ENCODE results near the gene ZFP57. TPM values are rescaled to one million over a fixed set of nuclear protein-coding genes. Genes with fewer than 3 reads are reported as not detected.
A peak's percentile ranks its signal among the peaks of the same experiment; 100 is the strongest.
"Not testable (repeated sequence)": the region's sequence is repeated elsewhere in the genome, so short reads cannot be mapped to it uniquely, and the experiment has no call there.

Gene ZFP57
- total RNA-seq, 2 experiments from 2014 or later: 14.1 to 16.1 TPM

DNA sequence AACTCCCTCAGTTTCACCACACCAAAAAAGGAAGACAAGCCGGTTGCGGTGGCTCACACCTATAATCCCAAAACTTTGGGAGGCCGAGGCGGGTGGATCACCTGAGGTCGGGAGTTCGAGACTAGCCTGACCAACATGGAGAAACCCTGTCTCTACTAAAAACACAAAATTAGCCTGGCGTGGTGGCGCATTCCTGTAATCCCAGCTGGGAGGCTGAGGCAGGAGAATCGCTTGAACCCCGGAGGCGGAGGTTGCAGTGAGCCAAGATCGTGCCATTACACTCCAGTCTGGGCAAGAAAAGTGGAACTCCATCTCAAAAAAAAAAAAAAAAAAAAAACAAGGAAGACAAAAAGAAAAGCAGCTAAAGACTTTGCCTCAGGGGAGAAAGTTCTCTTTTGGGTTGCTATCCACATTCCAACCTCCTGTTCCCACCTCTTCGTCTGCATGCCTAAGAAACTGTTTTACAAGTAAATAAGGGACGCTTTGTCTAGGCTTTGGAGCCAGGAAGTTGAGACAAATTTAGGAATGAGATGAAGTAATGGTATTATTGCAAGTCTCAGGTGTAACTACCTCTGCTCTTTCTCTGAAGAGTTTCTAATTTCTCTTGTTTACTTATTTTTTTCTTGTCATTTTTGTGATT lies 19.3 kb downstream of the ZFP57 start:
- H3K4me3 Mint-ChIP-seq; H3K36me3 Mint-ChIP-seq; ATAC-seq; H3K27ac Mint-ChIP-seq; H3K9me3 Mint-ChIP-seq (ENCODE audit: low read depth); H3K4me1 Mint-ChIP-seq; DNase-seq: not testable (repeated sequence)
- CTCF ChIA-PET: interaction anchor here (0.6 to 8.3 kb wide), 2 partner anchors 9 to 75 kb away, joined by 3 to 117 read pairs; no protein-coding TSS in a partner anchor
- peaks cover 25% of the 10 kb centered on the region for H3K27me3 Mint-ChIP-seq

DNA sequence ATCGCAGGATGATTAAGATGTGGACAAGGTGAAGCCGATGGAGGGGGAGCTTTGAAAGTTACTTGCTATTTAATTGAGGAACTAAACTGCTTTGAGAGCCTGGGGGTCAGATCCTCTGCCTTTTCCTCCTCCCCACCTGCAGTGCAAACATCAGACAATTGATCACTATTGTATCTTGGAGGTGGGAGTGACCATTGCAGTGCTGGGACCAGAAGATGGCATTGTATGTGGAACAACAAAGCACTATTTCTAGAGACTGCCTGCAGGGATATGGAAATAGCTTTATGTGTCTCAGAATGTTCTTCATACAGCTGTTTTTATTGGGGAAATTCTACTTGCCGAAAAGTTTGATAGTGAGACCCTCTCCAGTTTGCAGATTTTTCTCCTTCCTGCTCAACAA lies 19.9 kb downstream of the ZFP57 start:
- CTCF ChIA-PET: interaction anchor here (0.6 to 8.3 kb wide), 2 partner anchors 9 to 74 kb away, joined by 3 to 117 read pairs; no protein-coding TSS in a partner anchor
- H3K27ac Mint-ChIP-seq: no peak overlapping the region
- ATAC-seq (no peak), DNase-seq (no peak)
- no peaks in the 10 kb centered on the region for H3K36me3 Mint-ChIP-seq
- H3K4me3 Mint-ChIP-seq: no peak overlapping the region
- no peaks in the 10 kb centered on the region for H3K4me1 Mint-ChIP-seq
- peaks cover 27% of the 10 kb centered on the region for H3K27me3 Mint-ChIP-seq
- H3K9me3 Mint-ChIP-seq (ENCODE audit: low read depth): no peaks in the 10 kb centered on the region

DNA sequence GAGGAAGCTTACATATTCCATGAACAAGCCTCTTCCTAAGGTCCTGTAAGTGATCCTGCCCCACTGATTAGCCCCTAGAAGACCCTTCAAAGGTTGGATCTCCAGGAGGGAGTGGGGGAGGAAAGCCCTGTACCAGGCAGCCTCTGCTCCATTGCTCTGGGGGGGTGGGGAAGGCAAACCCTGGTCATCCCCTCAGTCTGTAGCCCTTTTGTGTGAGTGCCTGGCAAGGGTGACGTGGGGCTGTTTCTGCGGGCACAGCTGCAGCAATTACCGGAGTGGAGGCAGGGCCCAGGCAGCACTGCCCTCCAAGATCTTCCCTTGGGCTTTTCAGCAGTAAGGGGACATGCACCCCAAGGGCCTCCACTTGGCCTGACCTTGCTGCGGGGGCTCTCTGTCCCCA lies 24.2 kb downstream of the ZFP57 start, which contains the start of gene MOG:
TSS of gene MOG (plus strand) at position 295 of the 400 bp plus-strand sequence. CDS start 118 bp downstream, outside the sequence.
- DNase-seq (no peak), ATAC-seq (no peak)
- CTCF ChIA-PET: interaction anchor here (1.1 to 1.2 kb wide), 2 partner anchors 9 to 81 kb away, joined by 3 read pairs; no protein-coding TSS in a partner anchor
- H3K9me3 Mint-ChIP-seq (ENCODE audit: low read depth): no peaks in the 10 kb centered on the region
- H3K27ac Mint-ChIP-seq: no peak within 1 kb of the TSS
- no peaks in the 10 kb centered on the region for H3K4me1 Mint-ChIP-seq
- H3K36me3 Mint-ChIP-seq: no peaks in the 10 kb centered on the region
- H3K4me3 Mint-ChIP-seq: no peak within 1 kb of the TSS
- H3K27me3 Mint-ChIP-seq: peaks cover 22% of the 10 kb centered on the region

DNA sequence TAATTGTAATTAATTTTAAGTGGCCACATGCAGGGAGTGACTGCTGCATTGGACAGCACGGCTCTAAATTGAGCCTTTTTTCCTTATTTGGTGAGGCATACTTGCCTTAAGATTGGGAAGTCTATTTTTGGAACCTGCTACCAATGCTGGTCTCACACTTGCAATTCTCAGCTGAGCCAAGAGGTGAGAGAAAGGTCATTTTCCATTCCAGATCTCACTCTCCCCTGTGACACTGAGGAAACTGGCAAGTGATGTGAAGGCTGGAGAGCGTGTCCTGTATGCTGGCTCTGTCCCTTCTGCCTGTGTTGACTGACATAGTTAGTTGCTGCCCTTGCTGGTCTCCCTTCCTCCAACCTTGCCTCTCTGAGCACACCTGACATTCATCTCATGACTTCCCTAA lies 24.8 kb downstream of the ZFP57 start:
- Mint-ChIP-seq H3K4me1 (peaks cover 1% of the 10 kb centered on the region), H3K4me3 (no peak overlapping the region), H3K36me3 (no peaks in the 10 kb centered on the region), H3K9me3 (ENCODE audit: low read depth) (no peaks in the 10 kb centered on the region), H3K27ac (no peak overlapping the region), H3K27me3 (peaks cover 18% of the 10 kb centered on the region)
- ATAC-seq (no peak), DNase-seq (no peak)
- CTCF ChIA-PET: interaction anchor here (1.1 kb wide), 1 partner anchor 8 kb away, joined by 3 read pairs; no protein-coding TSS in a partner anchor

DNA sequence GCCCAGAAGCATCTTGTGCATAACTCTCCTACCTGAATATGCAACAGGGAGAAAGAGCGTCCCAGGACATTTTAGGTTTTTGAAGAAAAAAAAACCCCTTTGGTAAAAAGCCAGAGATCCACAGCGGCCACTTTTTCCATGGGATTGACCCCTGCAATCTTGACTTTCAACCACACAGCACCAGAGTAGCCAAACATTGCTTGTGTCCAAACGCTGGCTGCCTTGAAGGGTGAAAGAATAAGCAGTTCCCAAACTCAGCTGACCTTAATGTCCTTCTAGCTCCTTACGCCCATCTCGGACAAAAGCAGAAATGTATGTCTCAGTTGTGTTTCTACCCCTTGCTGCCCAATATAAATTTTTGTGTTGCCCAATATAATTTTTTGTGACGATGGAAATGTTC lies 25.3 kb downstream of the ZFP57 start:
- DNase-seq: no peak
- H3K27ac Mint-ChIP-seq: no peak overlapping the region
- no peak for ATAC-seq
- H3K9me3 Mint-ChIP-seq (ENCODE audit: low read depth): no peaks in the 10 kb centered on the region
- CTCF ChIA-PET: interaction anchor here (3.1 to 4.2 kb wide), 2 partner anchors 16 to 121 kb away, joined by 7 to 28 read pairs; no protein-coding TSS in a partner anchor
- H3K27me3 Mint-ChIP-seq: peaks cover 14% of the 10 kb centered on the region
- H3K4me1 Mint-ChIP-seq: peaks cover 1% of the 10 kb centered on the region
- H3K4me3 Mint-ChIP-seq: no peak overlapping the region
- H3K36me3 Mint-ChIP-seq: no peaks in the 10 kb centered on the region

DNA sequence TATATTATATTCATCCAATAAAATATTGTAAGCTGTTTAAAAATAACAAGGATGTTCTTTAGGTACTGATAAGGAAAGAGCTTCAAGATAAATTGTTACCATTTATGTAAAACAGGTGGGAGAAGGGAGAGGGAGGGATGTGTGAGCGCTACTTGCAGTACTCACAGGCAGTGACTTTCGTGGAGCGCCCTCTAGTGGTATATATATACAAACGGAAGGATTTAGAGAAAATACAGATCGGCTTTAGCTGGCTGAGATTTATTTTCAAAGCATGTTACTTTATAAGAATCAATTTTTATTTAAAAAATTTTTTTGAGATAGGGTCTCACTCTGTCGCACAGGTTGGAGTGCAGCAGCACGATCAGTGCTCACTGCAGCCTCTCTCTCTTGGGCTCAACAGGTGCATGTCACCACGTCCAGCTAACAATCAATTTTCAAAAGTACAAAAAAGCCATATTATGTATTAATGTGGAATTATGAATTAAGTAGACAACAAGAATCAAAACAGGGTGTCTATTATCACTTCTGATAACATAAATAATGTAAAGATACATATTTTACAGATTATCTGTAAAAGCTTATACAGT lies 27.4 kb downstream of the ZFP57 start:
- CTCF ChIA-PET: interaction anchor here (0.6 to 6.6 kb wide), 43 partner anchors 9 to 725 kb away, joined by 3 to 117 read pairs (median 5); partner anchors contain the start of genes GABBR1 and ZFP57
- Mint-ChIP-seq H3K9me3 (ENCODE audit: low read depth) (no peaks in the 10 kb centered on the region), H3K27ac (no peak overlapping the region), H3K4me3 (no peak overlapping the region), H3K27me3 (peaks cover 13% of the 10 kb centered on the region), H3K4me1 (peaks cover 11% of the 10 kb centered on the region), H3K36me3 (no peaks in the 10 kb centered on the region)
- DNase-seq (peak; percentile 53), ATAC-seq (no peak)

DNA sequence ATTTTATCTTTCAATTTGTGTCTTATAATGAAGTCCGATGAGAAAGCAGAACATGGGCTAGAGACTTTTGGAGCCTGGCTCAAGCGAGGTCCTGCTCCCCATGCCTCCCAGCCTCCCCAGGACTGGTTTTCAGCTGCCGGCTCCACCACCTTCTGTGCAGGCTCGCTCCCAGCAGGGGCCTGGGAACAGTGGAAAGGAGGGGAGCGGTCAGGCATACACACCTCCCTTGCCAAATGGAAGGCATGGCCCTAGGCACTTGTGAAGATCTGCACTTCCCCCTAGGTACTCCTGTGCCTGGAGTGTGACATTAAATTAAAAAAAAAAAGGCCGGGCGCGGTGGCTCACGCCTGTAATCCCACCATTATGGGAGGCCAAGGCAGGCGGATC lies 28.8 kb downstream of the ZFP57 start:
- CTCF ChIA-PET: interaction anchor here (0.8 to 6.6 kb wide), 13 partner anchors 11 to 323 kb away, joined by 3 to 117 read pairs (median 14); partner anchors contain the start of gene ZFP57
- ATAC-seq (no peak), DNase-seq (no peak)
- Mint-ChIP-seq H3K4me1 (peaks cover 11% of the 10 kb centered on the region), H3K9me3 (ENCODE audit: low read depth) (no peaks in the 10 kb centered on the region), H3K4me3 (no peak overlapping the region), H3K36me3 (no peaks in the 10 kb centered on the region), H3K27me3 (peaks cover 8% of the 10 kb centered on the region), H3K27ac (no peak overlapping the region)

DNA sequence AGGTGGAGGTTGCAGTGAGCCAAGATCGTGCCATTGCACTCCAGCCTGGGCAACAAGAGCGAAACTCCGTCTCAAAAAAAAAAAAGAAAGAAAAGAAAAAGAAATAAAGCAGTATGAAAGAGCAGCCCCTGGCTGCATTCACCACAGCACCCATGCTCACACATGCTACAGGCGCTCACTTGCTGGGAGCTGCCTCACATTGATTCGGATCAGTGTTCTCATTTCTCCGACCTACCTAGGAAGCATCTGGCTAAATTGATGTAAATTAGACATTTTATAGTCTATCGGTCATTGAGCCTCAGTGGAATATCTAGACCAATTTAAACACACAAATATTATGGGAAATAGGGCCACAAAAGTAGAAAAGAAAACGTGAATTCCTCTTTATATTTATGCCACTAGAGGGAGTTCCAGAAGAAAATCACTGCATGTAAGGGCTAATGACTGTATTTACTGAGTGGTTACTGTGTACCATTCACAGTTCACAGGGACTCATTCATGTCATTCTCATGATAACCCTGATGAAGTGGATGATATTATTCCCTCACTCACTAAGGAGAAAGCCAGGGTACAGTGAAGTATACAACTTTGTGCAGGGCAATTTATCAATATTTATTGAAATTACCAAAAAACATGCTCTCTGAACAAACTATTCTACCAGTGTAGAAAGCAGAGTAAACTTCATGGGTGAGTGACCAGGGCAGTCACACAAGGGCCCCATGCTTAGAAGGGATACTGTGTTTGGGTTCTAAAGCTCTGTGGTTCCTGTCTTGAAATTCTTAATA lies 29.3 kb downstream of the ZFP57 start:
- Mint-ChIP-seq H3K9me3 (ENCODE audit: low read depth) (no peaks in the 10 kb centered on the region), H3K27ac (no peak overlapping the region), H3K4me3 (no peak overlapping the region), H3K36me3 (no peaks in the 10 kb centered on the region), H3K27me3 (peaks cover 8% of the 10 kb centered on the region), H3K4me1 (peaks cover 11% of the 10 kb centered on the region)
- CTCF ChIA-PET: interaction anchor here (0.6 to 8.3 kb wide), 21 partner anchors 11 to 324 kb away, joined by 3 to 117 read pairs (median 8); no protein-coding TSS in a partner anchor
- DNase-seq: no peak
- no peak for ATAC-seq

DNA sequence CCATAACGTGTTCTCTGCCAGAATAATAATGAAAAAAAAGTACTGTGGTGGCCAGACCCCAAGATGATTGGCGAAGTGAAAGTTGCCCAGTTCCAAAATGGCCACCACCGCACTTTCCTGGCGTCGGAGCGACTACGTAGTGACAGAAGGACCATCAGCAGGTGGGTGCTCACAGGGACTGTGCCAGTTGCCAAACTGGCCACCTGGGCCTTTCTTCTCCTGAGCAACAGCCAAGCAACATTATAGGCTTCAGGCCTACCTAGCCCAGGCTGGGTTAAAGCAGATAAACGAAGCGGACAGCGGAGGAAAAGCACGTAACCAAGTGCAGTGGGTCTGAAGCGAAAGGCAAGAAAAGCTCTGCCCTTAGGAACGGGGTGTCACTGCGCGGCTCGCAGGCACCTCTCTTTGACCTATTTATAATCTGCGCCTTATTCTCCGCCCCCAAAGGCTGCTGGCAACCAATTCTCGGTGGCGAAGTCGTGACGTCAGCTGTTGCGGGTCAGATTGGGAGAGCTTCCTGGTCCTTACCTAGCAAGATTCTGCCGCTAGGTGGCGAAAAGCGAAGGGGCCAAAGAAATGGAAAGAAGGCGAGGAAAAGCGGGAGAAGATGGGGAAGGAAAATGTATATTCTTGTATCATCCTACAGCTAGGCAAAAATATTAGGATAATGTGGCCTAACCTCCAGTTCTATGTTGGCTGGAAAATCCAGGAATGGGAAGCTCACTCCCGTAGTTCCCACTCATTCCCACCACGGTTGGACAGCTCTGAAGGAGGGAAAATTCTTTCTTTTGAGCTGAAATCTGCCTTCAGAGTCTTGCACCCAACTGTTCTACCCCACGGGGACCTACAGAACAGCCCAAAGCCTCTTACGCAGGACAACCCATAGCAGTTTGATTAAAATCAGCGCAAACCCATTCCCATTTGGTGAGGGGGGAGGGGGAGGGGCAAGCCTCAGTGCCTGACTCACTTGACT lies 31.0 kb downstream of the ZFP57 start:
- Mint-ChIP-seq H3K9me3 (ENCODE audit: low read depth) (no peaks in the 10 kb centered on the region), H3K4me1 (peaks cover 11% of the 10 kb centered on the region), H3K36me3 (no peaks in the 10 kb centered on the region), H3K27ac (peak overlapping the region; percentile 99), H3K4me3 (peak overlapping the region; percentile 90), H3K27me3 (peaks cover under 1% of the 10 kb centered on the region)
- CTCF ChIA-PET: interaction anchor here (0.6 to 8.3 kb wide), 44 partner anchors 8 to 566 kb away, joined by 3 to 117 read pairs (median 4); partner anchors contain the start of genes GABBR1, POLR1H, TRIM26 and ZFP57
- peak; percentile 99 for DNase-seq
- ATAC-seq: peak; percentile 97

DNA sequence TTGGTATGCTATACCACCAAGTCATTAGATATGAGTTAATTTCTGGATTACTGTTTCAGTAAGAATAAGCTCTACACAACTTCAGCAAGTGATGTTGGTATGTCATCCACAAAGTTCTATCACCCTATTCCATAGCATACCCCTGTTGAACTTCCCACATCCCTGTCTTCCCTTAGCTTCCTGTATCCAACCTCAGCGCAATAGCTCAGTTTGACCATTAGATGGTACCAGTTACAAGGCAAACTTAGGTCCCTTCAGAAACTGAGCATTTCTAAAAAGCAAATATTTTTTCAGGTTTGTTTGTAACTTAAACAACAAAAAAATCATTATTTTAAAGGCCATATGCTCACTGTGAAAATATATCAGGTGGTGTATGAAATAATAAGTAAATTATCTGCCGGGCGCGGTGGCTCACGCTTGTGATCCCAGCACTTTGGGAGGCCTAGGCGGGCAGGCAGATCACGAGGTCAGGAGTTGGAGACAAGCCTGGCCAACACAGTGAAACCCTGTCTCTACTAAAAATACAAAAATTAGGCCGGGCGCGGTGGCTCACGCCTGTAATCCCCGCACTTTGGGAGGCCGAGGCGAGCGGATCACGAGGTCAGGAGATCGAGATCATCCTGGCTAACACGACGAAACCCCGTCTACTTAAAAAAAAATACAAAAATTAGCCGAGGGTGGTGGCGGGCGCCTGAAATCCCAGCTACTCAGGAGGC lies 32.9 kb downstream of the ZFP57 start:
- CTCF ChIA-PET: interaction anchor here (0.7 to 8.3 kb wide), 10 partner anchors 9 to 184 kb away, joined by 3 to 76 read pairs (median 3); partner anchors contain the start of genes GABBR1 and MOG
- Mint-ChIP-seq H3K9me3 (ENCODE audit: low read depth) (no peaks in the 10 kb centered on the region), H3K36me3 (no peaks in the 10 kb centered on the region), H3K4me3 (no peak overlapping the region), H3K27ac (no peak overlapping the region), H3K27me3 (no peaks in the 10 kb centered on the region), H3K4me1 (peaks cover 11% of the 10 kb centered on the region)
- ATAC-seq: no peak
- no peak for DNase-seq

DNA sequence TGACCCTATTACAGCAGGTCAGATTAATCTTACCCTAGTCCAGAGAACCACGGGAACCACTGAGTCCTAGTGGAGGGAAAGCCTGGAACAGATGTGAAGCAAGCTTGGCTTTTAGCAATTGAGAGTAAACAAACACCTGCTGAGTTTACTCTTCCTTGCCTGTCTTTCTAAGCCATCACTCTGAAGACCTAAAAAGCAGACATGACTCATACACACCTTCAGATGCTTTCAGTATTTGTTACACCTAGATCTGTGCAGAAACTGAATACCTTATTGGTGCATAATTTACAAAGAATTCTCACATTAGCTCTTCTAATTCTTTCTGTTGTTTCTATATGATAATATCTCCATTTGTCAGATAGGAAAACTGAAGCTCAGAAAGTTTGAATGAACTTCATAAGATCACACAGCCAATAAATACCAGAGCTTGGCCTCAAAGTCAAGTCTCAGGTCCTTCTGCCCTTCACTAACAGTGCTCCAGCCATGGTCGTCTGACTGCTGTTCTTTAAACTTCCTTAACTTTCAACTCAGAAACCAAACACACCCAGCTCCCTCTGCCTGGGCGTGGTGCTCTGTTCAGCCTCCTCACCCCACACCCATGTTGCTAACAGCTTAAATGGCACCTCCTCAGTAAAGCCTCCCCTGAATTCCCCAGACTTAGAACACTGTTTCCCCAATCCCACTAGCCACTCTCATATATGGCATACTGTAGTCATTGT lies 39.4 kb downstream of the ZFP57 start:
- Mint-ChIP-seq H3K9me3 (ENCODE audit: low read depth) (no peaks in the 10 kb centered on the region), H3K27ac (peak overlapping the region; percentile 34), H3K27me3 (peaks cover 2% of the 10 kb centered on the region), H3K4me1 (peaks cover 8% of the 10 kb centered on the region), H3K4me3 (no peak overlapping the region), H3K36me3 (no peaks in the 10 kb centered on the region)
- CTCF ChIA-PET: interaction anchor here (0.8 to 4.5 kb wide), 4 partner anchors 10 to 61 kb away, joined by 3 to 59 read pairs (median 4); no protein-coding TSS in a partner anchor
- peak; percentile 58 for ATAC-seq
- DNase-seq: no peak

Data from activated CD8-positive, alpha-beta memory T cell treated with anti-CD3 and anti-CD28 coated beads, Interleukin-2, amount 10 ng/mL, durations not matched to agents 7 days and 5 days (primary cell).